NCI-H345 treated with DMSO at 0.1 percent for 48 hours (cell line): Measurements from ENCODE around the gene GDF15.
A peak's percentile ranks its signal among the peaks of the same experiment; 100 is the strongest.

Experiments used
- DNase-seq: peaks from one replicate; lab custom pipeline; 2025; ENCODE audit not compliant: unreplicated experiment; lab: John Stamatoyannopoulos, UW

Gene GDF15

GRCh38 chr19:18428787-18429674, 43.1 kb downstream of the GDF15 start:
- peak; percentile 53 for DNase-seq

- DNase-seq: no peak
Measured at GRCh38 chr19:18429717-18430416, 43.9 kb downstream of the GDF15 start.

GRCh38 chr19:18430417-18431144, 44.6 kb downstream of the GDF15 start:
- DNase-seq: no peak

GRCh38 chr19:18431351-18432197, 45.6 kb downstream of the GDF15 start:
- no peak for DNase-seq

- no peak for DNase-seq
Measured at GRCh38 chr19:18432275-18433014, 46.5 kb downstream of the GDF15 start.

GRCh38 chr19:18433015-18433691, 47.2 kb downstream of the GDF15 start:
- no peak for DNase-seq

GRCh38 chr19:18433735-18434398, 47.9 kb downstream of the GDF15 start:
- DNase-seq: no peak

GRCh38 chr19:18434411-18435175, 48.6 kb downstream of the GDF15 start:
- DNase-seq: no peak

GRCh38 chr19:18435178-18435841, 49.4 kb downstream of the GDF15 start:
- DNase-seq: no peak

GRCh38 chr19:18435842-18436670, 50.1 kb downstream of the GDF15 start:
- DNase-seq: no peak

- DNase-seq: peak; percentile 51
Measured at GRCh38 chr19:18436671-18437490, 50.9 kb downstream of the GDF15 start.

GRCh38 chr19:18437491-18438330, 51.8 kb downstream of the GDF15 start, which contains the start of gene ISYNA1:
TSS of gene ISYNA1 (minus strand) at chr19:18438133. CDS start at chr19:18437979, 154 bp downstream.
- no peak for DNase-seq

- DNase-seq: no peak
Measured at GRCh38 chr19:18438331-18439024, 52.5 kb downstream of the GDF15 start.
